Left lung (tissue), 10 donors: ENCODE data around the gene AOAH. TPM values are rescaled to one million over a fixed set of nuclear protein-coding genes. Genes with fewer than 3 reads are reported as not detected.

ENCODE experiments used
- ATAC-seq: fragments of 200-7000 bp; cut with Tn5 transposase; one replicate; pipeline ENCODE4 v1.9.1; 2020; ENCODE audit warnings: moderate library complexity
- DNase-seq, 4 donors: peaks; one replicate each; pipeline ENCODE4 v3.0.0-alpha.2; 2013 to 2020
- H3K27ac ChIP-seq, 2 donors: fragments of 200-600 bp; sonication (generic) in 1 of 2; one replicate each; pipeline versions ENCODE4 v1.5.0 to v1.8.0; 2020 to 2021
- H3K27me3 ChIP-seq, 2 donors: fragments of 200-600 bp; sonication (generic) in 1 of 2; one replicate each; pipeline versions ENCODE4 v1.5.0 to v1.8.0; 2020 to 2021
- H3K36me3 ChIP-seq, 2 donors: fragments of 200-600 bp; sonication (generic) in 1 of 2; one replicate each; pipeline versions ENCODE4 v1.5.0 to v1.8.0; 2020 to 2021
- H3K4me1 ChIP-seq, 2 donors: fragments of 200-600 bp; one replicate each; pipeline ENCODE4 v1.8.0; 2021
- H3K4me3 ChIP-seq, 2 donors: fragments of 200-600 bp; sonication (generic) in 1 of 2; one replicate each; pipeline versions ENCODE4 v1.5.0 to v1.8.0; 2020 to 2021; ENCODE audit warnings: mild to moderate bottlenecking in 1 of 2
- H3K9me3 ChIP-seq, 2 donors: fragments of 200-600 bp; sonication (generic) in 1 of 2; one replicate each; pipeline versions ENCODE4 v1.5.0 to v1.8.0; 2020 to 2021
- intact Hi-C, 2 donors: fragments of 100-400 bp; cut with DNase I; formaldehyde crosslinking; loops; one replicate each; pipeline versions ENCODE4 v1.11.2 to v1.14.2; 2022
- polyA plus RNA-seq, 6 donors: library from polyadenylated mRNA; unstranded; fragments of 120-200 nt; gene quantifications; one replicate each; pipeline ENCODE4 v1.2.1, GENCODE V29; 2013; ENCODE audit not compliant: insufficient read length in 6 of 6
- total RNA-seq, 2 donors: library from RNA; stranded (reverse); fragmentation: NEBNext Ultra II Directional; extraction: Animal tissue kit (Norgen Biotek cat#: 25700); gene quantifications; one replicate each; pipeline ENCODE4 v1.2.1, GENCODE V29; 2021
- TF ChIP-seq, protein P1 (sequence below), 2 donors: fragments of 200-600 bp; sonication (generic) in 1 of 2; IDR thresholded peaks; one replicate each; pipeline versions ENCODE4 v1.5.0 to v1.8.0; 2021; ENCODE audit warnings: antibody characterized with exemption in 2 of 2
- donor health status: DM: no; HTN: yes; CAD: no.
- donor health status: DM: no; HTN: no; CAD: no.

AOAH gene
- total and polyA plus RNA-seq, 8 donors: 3.9 to 28.2 (median 6.9) TPM

DNA sequence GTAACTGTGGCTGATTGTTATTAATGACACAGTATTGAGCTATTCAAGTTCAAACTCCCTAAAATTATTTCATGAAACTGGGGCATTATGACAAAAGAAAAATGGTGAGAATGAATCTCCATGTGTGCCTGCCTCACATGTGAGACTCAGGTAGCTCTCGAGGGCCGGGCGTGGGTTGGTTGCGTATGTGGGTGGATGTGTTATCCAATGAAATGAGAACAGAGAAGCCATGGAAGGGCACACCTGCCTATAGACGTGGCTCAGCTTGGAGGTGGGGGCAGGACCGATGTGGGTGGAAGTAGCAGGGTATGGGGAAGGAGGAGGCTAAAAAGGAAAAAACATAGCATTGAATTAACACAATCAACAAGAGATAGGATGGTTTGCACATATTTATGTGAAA, 96.5 kb downstream of the AOAH start:
- Histone ChIP-seq H3K27ac (no peak overlapping the region), H3K27me3 (no peaks in the 10 kb centered on the region), H3K36me3 (peaks cover 0 to 26% of the 10 kb centered on the region in 2 donors), H3K4me3 (no peak overlapping the region), H3K4me1 (peaks cover 0 to 11% of the 10 kb centered on the region in 2 donors), H3K9me3 (no peaks in the 10 kb centered on the region)
- intact Hi-C loops: no loop called here
- DNase-seq (no peak), ATAC-seq (no peak)
- TF ChIP-seq, protein P1, sequence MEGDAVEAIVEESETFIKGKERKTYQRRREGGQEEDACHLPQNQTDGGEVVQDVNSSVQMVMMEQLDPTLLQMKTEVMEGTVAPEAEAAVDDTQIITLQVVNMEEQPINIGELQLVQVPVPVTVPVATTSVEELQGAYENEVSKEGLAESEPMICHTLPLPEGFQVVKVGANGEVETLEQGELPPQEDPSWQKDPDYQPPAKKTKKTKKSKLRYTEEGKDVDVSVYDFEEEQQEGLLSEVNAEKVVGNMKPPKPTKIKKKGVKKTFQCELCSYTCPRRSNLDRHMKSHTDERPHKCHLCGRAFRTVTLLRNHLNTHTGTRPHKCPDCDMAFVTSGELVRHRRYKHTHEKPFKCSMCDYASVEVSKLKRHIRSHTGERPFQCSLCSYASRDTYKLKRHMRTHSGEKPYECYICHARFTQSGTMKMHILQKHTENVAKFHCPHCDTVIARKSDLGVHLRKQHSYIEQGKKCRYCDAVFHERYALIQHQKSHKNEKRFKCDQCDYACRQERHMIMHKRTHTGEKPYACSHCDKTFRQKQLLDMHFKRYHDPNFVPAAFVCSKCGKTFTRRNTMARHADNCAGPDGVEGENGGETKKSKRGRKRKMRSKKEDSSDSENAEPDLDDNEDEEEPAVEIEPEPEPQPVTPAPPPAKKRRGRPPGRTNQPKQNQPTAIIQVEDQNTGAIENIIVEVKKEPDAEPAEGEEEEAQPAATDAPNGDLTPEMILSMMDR (IDR thresholded peaks at IDR 0.05): no peak

DNA sequence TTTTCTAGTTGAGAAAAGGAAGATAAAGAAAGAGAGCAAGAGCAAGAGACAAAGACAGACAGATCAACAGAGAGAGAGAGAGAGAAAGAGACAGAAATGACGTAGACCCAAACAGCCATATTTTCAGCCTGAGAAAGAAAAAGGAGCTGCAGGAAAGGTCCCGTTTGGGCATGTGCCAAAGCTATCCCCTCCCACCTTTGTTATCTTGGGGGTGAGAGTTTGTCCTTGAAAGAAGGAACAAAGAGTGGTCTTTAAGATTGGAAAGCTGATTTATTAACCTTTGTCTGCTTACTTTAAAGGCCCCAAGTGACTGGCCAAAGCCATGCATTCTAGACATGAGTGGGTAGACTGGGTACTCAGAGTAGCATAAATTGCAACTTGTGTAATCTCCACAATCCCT, 98.2 kb downstream of the AOAH start:
- ATAC-seq (no peak), DNase-seq (no peak)
- H3K9me3 ChIP-seq: no peaks in the 10 kb centered on the region
- TF ChIP-seq, protein P1 (IDR thresholded peaks at IDR 0.05): no peak
- no peaks in the 10 kb centered on the region for H3K27me3 ChIP-seq
- H3K27ac ChIP-seq: no peak overlapping the region
- intact Hi-C loops: no loop called here
- H3K4me3 ChIP-seq: no peak overlapping the region
- peaks cover 0 to 19% of the 10 kb centered on the region in 2 donors for H3K36me3 ChIP-seq
- H3K4me1 ChIP-seq: peaks cover 0 to 11% of the 10 kb centered on the region in 2 donors

GRCh38 chr7:36625247-36625646, 99.0 kb downstream of the AOAH start:
- intact Hi-C loops: no loop called here
- ATAC-seq: peak; percentile 32
- TF ChIP-seq, protein P1 (IDR thresholded peaks at IDR 0.05): no peak

DNA sequence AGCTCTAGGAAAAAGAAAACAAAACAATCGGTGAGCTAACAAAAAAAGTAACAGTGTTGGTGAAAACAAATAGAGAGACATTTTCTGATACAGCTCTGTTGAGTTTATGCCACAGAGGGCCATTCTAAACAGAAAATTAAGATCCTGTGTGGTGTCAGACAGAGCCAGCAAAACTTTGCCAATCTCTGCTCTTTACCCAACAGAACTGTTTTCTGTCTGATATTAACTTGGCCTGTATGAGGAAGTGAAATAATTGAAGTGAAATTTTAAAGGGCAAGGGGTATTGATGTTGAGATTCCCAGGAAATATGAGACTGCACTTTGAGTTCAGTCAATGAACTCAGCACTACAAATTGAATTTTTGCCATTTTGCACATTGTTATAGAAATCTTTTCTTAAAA, 101.0 kb downstream of the AOAH start:
- no peak overlapping the region for H3K27ac ChIP-seq
- TF ChIP-seq, protein P1 (IDR thresholded peaks at IDR 0.05): no peak

More at GRCh38 chr7:36625247-36625646, 99.0 kb downstream of the AOAH start:
- H3K27ac ChIP-seq: no peak overlapping the region
- peaks cover 0 to 11% of the 10 kb centered on the region in 2 donors for H3K4me1 ChIP-seq
- no peaks in the 10 kb centered on the region for H3K9me3 ChIP-seq
- no peak overlapping the region for H3K4me3 ChIP-seq
- H3K27me3 ChIP-seq: no peaks in the 10 kb centered on the region
- peaks cover 0 to 12% of the 10 kb centered on the region in 2 donors for H3K36me3 ChIP-seq
- no peak for DNase-seq

GRCh38 chr7:36621396-36621795, 102.9 kb downstream of the AOAH start:
- TF ChIP-seq, protein P1 (IDR thresholded peaks at IDR 0.05): no peak
- no peaks in the 10 kb centered on the region for H3K27me3 ChIP-seq
- peaks cover 0 to 15% of the 10 kb centered on the region in 2 donors for H3K36me3 ChIP-seq
- peaks cover 0 to 11% of the 10 kb centered on the region in 2 donors for H3K4me1 ChIP-seq
- no peaks in the 10 kb centered on the region for H3K9me3 ChIP-seq
- no peak overlapping the region for H3K27ac ChIP-seq
- intact Hi-C loops: no loop called here
- H3K4me3 ChIP-seq: no peak overlapping the region
- ATAC-seq (no peak), DNase-seq (no peak)

More for the DNA sequence above, 101.0 kb downstream of the AOAH start:
- no peaks in the 10 kb centered on the region for H3K9me3 ChIP-seq
- H3K4me1 ChIP-seq: peaks cover 0 to 11% of the 10 kb centered on the region in 2 donors
- ATAC-seq (peak; percentile 39), DNase-seq (no peak)
- H3K36me3 ChIP-seq: peaks cover 0 to 18% of the 10 kb centered on the region in 2 donors
- H3K27me3 ChIP-seq: no peaks in the 10 kb centered on the region
- intact Hi-C loops: no loop called here
- H3K4me3 ChIP-seq: no peak overlapping the region
